NCI-H2029 treated with DMSO at 0.1 percent for 48 hours (cell line): Measurements from ENCODE around the gene FAM168A.
A peak's percentile ranks its signal among the peaks of the same experiment; 100 is the strongest.
"Not testable (repeated sequence)": the region's sequence is repeated elsewhere in the genome, so short reads cannot be mapped to it uniquely, and the experiment has no call there.

Experiments
- DNase-seq: peaks from one replicate; lab custom pipeline; 2025; lab: John Stamatoyannopoulos, UW

Gene FAM168A

DNA sequence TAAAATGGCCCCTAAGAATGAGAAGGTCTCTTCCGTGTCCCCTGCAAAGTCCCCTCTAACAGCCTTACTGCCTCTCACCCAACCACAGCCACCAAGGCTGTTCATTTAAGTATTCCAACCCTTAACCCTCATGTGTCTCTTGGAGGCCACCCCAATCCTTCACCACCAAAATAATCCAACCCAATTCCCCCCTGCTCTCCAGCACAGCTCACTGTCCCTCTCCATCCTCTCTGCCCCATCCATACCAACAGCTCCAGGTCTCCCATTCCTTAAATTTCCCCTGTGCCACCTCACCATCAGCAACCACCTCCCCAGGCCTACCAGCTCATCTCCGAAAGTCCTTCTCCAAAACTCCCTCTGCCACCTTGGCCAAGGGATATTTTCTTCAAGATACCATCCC lies 1.4 kb downstream of the FAM168A start:
- DNase-seq = no peak

DNA sequence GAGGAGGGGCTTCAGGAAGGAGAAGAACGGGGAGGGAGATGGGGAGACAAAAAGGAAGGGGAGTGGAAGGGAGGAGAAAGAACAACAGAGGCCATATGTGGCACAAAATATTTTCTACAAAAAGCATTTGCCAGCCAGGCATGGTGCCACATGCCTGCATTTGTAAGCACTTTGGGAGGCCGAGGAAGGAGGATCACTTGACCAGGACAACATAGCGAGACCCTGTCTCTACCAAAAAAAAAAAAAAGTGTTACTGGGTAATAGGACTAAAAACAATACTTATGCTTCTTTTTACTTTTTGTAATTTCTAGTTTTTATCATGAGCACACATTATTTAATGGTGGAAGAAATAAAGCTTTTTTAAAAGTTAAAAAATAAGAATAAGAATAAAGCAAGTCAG lies 5.3 kb downstream of the FAM168A start:
- no peak for DNase-seq

DNA sequence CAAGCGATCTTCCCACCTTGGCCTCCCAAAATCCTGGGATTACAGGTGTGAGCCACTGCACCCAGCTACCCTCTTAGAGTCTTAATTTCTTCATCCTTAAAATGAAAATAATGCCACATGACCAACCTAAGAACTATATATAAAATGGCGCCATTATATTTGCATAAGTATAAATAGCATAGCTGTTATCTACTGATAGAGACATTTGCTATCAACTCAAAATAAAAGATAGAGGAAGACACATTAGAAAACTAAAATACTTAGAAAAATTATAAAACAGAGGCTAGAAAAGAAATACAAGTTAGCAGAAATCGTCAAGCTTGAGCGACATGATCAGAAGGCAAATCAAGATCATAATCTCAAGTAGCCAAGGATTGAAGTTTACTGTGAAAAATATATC lies 6.2 kb downstream of the FAM168A start:
- DNase-seq = no peak

DNA sequence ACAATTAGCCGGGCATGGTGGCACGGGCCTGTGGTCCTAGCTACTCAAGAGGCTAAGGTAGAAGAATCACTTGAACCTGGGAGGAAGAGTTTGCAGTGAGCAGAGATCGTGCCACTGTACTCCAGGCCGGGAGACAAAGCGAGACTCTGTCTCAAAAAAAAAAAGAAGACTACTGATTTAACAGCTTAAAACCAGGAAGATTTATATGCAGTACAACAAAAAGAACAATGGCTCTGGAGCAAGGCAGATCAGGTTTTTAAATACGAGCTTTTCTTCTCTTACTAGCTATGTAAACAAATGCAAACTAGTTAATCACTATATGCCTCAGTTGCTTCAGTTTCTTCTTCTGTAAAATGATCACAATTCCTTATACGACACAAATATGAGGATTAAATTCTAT lies 6.9 kb downstream of the FAM168A start:
- DNase-seq = no peak

DNA sequence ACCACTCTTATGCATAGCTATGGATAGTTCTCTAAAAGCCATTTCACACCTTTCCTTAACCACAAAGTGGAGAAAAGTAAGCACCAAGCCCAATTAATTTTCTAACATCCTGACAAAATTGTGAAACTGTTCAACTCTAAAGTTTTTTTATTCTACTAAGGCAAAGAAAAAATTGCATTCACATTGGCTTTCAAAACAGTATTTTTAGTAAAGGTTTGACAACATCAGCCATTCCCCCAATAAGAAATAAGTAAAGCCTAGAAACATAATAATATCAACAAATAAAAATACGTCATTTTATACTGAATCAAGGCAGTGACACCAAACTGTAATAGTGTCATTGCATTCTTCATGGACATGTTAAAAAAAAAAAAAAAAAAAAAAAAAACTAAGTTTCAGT lies 11.1 kb downstream of the FAM168A start:
- DNase-seq = no peak

DNA sequence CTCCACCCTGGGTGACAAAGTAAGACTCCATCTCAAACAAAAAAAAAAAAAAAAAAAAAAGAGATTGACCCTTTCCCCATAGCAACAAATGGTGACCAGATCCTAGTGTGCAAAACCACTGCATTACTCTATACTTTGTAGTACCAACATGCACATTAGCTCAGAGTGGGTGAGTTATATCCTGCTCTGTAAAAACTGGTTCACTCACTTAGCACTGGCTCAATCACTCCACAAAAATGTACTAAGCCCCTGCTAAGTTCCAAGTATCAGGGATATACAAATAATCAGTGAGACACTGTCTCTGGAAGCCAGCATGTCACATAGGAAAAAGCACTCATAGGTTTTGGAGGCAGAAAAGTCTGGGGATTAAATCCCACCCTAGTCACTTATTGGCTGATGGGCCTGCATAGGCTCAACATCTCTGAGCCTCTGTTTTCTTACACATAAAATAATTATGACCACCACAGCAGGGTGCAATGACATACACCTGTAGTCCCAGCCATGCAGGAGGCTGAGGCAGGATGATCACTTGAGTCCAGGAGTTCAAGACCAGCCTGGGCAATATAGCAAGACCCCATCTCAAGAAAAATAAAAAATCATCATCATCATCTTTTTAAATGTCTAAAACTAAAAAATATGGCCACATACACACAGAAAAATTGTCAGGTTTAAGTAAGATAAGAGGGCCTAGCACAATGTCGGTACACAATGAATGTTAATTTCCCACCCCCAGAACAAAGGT lies 11.9 kb downstream of the FAM168A start:
- DNase-seq = no peak

DNA sequence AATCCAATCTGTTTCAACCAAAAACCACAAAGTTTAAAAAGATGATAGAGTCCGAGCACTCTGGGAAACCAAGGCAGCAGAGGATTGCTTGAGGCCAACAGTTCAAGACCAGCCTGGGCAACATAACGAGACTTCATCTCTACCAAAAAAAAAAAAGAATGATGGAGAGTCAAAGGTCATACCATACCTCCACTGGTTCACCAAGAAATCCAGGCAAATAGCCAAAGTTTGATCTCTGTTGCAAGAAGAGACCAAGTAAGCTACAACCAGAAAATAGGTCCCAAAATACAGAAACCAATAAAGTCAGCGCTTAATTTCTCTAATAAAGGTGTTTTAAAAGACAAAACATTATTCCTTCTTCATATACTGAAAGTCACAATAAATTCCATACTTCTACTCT lies 13.1 kb downstream of the FAM168A start:
- no peak for DNase-seq

DNA sequence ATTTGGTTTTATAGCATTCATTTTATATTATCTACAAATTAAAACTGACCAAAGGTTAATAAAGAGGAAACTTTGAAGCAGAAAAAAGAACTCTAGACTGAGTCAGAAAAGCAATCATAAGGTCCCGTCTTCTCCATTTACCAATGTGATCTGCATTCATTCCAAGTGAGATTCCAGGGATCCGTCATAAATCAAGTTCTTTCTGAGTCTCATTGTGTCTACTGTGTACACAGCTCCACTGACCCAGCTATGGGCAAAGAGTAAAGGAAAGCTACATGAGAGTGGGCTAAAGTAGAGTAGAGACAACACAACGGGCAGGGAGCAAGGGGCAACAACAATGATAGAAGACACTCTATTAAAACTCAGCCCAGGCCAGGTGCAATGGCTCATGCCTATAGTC lies 15.3 kb downstream of the FAM168A start:
- no peak for DNase-seq

DNA sequence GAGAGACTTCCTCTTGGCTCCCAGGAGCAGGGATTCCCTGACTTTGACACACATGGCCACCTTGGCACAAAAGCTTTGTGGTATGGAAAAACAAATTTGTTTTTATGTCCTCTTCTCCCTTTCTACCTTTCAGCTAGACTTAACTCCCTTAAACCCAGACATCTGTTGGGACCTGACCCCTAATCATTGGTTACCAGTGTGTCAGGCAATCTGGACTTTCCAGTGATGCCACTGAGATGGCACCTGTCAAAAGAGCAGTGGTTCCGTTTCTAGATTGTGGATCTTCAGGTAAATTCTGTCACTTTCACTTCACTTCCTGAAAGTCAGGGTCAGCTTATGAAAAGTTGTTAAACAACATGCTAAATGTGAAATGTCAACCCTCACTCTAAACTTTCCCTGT lies 17.2 kb downstream of the FAM168A start:
- DNase-seq = not testable (repeated sequence)

DNA sequence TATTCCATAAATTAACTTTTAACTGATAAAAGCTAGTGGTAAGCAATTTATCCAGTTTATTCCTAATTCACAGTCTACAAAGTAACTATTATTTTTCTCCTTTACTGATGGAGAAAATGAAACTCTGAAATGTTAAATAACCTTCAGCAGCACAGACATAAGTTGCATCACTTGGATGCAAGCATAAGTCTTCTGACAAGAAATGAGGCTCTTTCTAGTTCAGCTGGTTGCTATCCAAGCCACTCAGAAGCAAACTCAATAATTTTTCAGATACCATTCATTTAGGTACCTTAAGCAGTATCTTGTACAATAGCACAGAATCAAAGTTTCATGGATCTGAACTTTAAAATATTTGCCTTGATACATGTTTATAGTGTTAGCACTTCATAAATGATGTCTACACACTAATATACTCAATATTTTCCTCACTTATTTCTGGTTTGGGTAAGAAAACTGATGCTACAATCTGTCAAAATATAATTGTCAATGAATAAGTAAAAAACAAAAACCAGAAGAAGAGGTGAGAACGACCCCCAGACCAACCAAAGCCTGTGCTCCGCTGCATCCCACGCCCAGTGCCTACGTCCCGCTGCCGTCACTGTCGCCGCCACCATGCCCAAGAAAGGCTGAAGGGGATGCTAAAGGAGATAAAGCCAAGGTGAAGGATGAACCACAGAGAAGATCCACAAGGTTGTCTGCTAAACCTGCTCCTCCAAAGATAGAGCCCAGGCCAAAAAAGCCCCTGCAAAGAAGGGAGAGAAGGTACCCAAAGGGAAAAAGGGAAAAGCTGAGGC lies 18.1 kb downstream of the FAM168A start:
- no peak for DNase-seq

DNA sequence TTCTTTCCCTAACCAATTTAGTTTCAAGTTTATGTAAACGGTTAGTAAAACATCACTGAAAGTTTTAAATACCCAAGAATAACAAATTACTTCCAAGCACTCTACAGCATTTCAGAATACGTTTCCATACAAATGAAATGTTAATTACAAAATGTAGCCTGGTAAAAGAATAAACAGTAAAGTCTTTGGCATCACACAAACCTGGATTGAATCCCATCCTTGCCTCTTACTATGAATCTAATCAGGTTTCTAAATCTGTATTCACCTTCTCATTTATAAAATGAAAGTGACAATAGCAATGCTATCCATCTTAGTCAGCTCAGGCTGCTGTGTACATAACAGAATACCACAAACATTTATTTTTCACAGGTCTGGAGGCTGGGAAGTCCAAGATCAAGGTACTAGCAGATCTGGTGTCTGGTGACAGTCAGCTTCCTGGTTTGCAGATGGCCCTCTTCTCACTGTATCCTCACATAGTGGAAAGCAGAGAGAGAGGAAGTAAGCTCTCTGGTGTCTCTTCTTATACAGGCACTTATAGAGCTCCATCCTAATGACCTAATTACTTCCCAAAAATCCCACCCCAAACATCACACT lies 19.2 kb downstream of the FAM168A start:
- peak; percentile 24 for DNase-seq

DNA sequence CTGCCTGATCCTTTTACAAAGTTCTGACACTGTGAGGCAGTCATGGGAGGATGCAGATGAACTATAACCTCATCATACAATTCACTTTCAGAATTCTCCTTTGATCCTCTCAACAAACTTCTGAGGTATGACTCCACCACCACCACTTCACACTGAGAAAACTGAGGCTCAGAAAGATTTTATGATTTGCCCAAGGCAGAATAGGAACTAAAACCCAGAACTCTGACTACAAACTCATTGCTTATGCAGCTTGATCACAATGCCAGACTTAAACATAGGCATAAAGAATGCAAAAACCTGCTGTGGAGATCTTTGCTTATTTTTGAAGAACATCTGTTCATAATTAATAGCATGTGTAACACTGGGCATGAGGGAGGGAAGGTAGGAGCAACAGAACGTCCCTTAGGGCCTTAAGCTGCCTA lies 20.4 kb downstream of the FAM168A start:
- DNase-seq = no peak

DNA sequence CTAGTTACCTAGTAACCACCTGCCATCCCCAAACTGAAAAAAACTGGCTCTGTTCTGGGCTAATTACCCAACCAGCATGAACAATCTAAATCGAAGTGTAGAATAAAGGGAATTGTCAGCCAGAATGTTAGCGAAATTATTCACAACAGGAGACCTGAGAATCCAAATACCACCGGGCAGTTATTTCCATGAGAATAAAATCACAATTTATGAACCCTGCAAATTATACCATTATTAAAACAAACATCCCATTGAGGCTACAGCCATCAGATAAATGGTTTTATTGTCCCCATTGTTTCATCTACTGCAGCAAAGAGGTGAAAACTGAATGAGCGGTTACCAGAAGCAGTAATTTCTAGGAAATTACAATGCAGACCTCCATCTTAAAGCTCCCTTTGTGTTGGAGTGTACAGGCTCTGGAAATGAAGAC lies 21.7 kb downstream of the FAM168A start:
- DNase-seq = no peak

DNA sequence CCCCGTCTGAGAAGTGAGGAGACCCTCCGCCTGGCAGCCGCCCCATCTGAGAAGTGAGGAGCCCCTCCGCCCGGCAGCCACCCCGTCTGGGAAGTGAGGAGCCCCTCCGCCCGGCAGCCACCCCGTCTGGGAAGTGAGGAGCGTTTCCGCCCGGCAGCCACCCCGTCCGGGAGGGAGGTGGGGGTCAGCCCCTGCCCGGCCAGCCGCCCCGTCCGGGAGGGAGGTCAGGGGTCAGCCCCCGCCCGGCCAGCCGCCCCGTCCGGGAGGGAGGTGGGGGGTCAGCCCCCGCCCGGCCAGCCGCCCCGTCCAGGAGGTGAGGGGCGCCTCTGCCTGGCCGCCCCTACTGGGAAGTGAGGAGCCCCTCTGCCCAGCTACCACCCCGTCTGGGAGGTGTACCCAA lies 25.9 kb downstream of the FAM168A start:
- not testable (repeated sequence) for DNase-seq

DNA sequence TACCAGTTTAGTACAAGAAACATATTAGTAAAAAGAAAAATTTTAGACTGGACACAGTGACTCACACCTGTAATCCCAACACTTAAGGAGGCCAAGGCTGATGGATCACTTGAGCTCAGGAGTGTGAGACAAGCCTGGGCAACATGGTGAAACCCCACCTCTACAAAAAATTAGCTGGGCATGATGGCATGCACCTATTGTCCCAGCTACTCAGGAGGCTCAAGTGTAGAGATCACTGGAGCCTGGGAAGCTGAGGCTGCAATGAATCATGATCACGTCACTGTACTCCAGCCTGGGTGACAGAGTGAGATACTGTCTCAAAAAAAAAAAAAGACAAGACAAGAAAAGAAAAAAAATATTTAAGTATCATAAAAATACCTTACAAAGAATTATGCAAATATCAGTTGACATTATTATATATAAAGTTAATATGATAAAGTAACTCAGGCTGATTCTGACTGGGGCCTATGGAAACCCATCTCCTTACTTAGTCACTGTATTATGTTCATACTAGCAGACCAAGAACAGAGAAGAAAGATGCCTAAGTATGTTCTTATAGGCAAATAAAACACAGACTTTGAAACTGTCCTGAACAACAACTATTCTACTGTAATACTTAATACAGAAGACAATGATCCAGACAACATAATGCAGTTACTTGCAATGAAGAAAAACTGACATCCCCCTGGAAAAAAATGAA lies 27.3 kb downstream of the FAM168A start:
- DNase-seq = peak; percentile 47

DNA sequence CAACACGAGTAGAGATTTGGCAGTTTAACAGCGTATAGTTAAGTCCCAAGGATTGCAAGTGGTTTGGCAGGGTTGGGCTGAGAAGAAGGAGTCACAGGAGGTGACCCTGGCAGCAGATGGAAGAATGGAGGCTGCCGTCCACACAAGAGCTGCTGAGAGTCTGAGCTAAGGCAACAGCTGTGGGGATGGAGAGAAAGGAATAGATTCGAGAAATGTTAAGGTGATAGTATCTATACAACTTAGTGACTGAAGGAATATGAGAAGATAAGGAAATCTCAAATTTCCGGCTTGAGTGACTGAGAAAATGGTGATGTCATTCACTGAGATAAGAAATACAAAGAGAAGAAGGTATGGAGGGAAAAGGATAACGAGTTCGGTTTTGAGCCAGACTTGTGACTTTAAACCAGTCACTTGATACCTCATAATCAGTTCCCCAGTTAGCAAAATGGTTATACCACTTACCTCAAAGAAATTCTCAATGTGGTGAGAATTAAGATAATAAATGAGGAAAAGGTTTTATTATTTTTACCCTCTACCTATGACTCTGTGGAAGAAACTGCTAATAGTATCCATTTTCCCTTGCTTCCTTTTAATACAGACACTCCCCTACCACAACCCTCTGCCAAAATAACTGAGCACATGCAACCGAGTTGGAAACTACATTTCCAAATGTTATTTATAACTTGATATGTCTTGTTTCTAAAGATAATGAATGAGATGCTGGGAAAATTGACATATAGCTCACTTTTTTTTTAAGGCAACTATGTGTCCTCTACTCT lies 30.7 kb downstream of the FAM168A start:
- no peak for DNase-seq

DNA sequence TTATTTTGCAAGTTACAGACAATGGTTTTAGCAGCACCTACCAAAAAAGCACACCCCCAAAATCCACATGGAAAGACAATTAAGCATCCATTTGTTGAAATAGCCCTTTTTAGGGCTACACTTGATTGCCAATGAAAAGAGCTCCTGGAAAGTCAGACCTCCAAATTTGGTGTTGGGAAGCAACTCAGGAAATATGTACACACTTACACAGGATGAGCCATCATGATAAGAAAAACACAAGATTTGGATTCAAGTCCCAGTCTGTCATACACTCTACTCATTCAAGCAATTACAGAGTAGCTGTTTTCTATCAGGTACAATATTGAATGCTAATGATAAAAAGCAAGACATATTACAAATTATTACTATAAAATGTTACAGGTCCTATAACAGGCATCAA lies 31.5 kb downstream of the FAM168A start:
- DNase-seq = no peak

DNA sequence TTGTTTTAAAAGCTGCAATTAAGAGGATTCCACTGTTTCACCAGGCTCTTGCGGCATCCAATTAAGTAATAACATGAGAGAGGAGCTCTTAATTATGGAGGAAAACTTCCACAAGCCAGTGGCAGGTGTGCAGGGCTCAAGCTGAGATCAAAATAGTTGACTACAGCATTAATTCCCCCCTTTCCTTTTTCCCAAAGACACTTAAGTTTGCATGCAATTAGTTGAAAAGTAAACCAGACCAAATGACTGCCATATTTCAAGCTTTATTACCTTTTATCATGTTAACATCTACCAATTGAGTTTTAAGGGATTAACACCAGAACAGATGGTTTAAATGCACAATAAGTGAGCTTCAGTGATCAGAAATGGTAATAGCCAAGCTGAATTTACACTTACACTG lies 32.1 kb downstream of the FAM168A start:
- DNase-seq = no peak

DNA sequence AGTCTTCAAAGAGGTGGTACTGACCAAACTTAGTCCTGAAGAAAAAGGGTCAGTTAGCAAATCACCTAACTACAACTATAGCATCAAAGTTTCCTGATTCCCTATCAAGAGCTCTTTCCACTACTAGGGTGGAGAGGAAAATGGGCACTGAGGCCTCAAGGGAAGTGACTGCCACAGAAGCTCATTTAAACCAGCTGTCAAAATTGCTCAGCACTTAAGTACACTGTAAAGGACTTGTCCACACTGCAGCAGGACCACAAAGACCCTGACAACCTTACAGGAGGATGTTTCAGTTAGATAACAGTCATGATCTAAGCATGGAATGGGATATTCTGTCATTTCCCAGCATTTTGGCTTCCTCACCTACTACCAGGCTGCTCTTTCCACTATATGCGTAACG lies 33.0 kb downstream of the FAM168A start:
- DNase-seq = no peak

DNA sequence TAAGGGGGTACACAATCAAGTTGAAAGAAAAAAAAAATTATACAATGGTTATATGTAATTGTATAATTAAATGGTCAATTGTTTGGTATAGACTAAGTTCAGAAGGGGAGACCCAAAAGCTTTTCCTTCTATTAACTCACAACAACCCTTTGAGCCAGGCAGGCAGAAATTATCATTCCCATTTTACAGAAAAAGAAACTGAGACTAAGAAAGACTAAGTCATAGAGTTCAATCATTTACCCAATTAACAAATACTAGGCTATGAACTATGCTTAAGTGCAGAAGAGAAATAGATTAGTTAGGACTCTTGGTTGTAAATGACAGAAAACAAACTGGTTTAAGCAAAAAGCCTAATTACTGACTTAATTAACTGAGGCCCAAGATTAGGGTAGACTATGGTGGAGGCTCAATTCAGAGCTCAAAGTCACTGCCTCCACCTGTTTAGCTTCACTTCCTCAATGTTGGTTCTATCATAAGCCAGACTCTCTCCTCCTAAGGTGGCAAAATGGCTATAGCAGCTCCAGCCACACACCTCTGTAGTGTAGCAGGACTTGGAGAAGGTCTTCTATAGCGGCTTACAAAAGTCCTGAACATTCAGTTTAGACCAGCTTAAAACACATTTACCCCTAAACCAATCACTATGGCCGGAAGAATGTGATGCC lies 34.2 kb downstream of the FAM168A start:
- DNase-seq = no peak

DNA sequence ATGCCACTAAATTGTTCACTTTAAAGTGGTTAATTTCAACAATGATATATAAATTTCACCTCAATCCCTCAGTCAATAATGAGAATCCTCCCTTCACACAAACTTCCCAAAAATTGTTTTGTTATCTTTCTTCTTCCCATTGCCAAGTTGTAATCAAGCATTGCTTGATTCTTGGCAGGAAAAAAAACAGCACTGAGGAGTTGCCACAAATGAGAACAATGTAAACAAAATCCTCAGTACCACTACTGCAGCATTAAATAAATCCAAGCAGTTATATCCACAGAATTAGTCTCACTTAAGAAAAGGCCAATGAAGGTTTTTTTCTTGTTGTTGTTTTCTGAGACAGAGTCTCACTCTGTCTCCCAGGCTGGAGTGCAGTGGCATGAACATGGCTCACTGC lies 38.2 kb downstream of the FAM168A start:
- no peak for DNase-seq
